Panc1 (cell line): ENCODE results near the gene REPIN1. TPM values are rescaled to one million over a fixed set of nuclear protein-coding genes. Genes with fewer than 3 reads are reported as not detected.

ENCODE experiments used
- ATAC-seq: fragments of 200-7000 bp; cut with Tn5 transposase; 2 replicates; pipeline ENCODE4 v1.9.1; 2020; ENCODE audit warnings: mild to moderate bottlenecking, moderate library complexity
- BruUV-seq: library from RNA; stranded (reverse); fragments of 400-500 nt; replicated peaks from 2 replicates; lab custom pipeline; 2021; lab: Mats Ljungman, UMichigan
- CTCF ChIA-PET: fragments of 300-600 bp; sonication (Branson Sonifier 250); formaldehyde crosslinking; loops from one replicate; lab custom pipeline; 2022; ENCODE audit warnings: antibody characterized with exemption; lab: Charles Lee
- POLR2A ChIA-PET: fragments of 300-600 bp; sonication (Branson Sonifier 250); formaldehyde crosslinking; loops from one replicate; lab custom pipeline; 2022; ENCODE audit warnings: antibody characterized with exemption; lab: Charles Lee
- DNase-seq: peaks from one replicate; pipeline ENCODE4 v3.0.0-alpha.2; 2010; ENCODE audit warnings: low read depth, low spot score
- H3K27ac ChIP-seq: 2 replicates; pipeline ENCODE4 v1.5.1; 2011; ENCODE audit warnings: mild to moderate bottlenecking, low read length, inconsistent platforms
- H3K27me3 ChIP-seq: fragments of 200-500 bp; sonication (Bioruptor generic); 2 replicates; pipeline ENCODE4 v1.6.0; 2014; ENCODE audit warnings: low read length, inconsistent platforms; ENCODE audit not compliant: control insufficient read depth, insufficient read depth
- H3K36me3 ChIP-seq: fragments of 200-500 bp; sonication (Bioruptor generic); 2 replicates; pipeline ENCODE4 v1.5.1; 2014; ENCODE audit warnings: inconsistent platforms, mild to moderate bottlenecking, low read length, moderate library complexity; ENCODE audit not compliant: control insufficient read depth, insufficient read depth
- H3K4me1 ChIP-seq: 2 replicates; pipeline ENCODE4 v1.5.1; 2011; ENCODE audit warnings: inconsistent platforms, mild to moderate bottlenecking, low read length, moderate library complexity; ENCODE audit not compliant: control insufficient read depth, insufficient read depth
- H3K4me3 ChIP-seq, 2 experiments: 2 replicates each; pipeline ENCODE4 v1.5.1; 2011 to 2012; ENCODE audit warnings: low read depth in 2 of 2, low read length in 2 of 2, mild to moderate bottlenecking in 2 of 2, inconsistent platforms in 1 of 2, moderate library complexity in 1 of 2
- H3K9me3 ChIP-seq: fragments of 200-500 bp; sonication (Bioruptor generic); 2 replicates; pipeline ENCODE4 v1.5.1; 2014; ENCODE audit warnings: low read depth, mild to moderate bottlenecking, inconsistent platforms, low read length, moderate library complexity; ENCODE audit not compliant: control insufficient read depth, insufficient read depth
- CTCF ChIP-seq: fragments of 450-650 bp; IDR thresholded peaks from 2 replicates; pipeline ENCODE4 v1.5.1; 2017; ENCODE audit warnings: mild to moderate bottlenecking
- POLR2AphosphoS5 ChIP-seq: IDR thresholded peaks from 2 replicates; pipeline ENCODE4 v1.6.1; 2012; ENCODE audit warnings: mild to moderate bottlenecking, low read depth, low read length, moderate library complexity
- SIN3A ChIP-seq: IDR thresholded peaks from 2 replicates; pipeline ENCODE4 v1.6.1; 2012; ENCODE audit warnings: low read depth, mild to moderate bottlenecking, low read length, moderate library complexity, borderline replicate concordance; ENCODE audit not compliant: insufficient read depth
- TCF7L2 ChIP-seq: IDR thresholded peaks from 2 replicates; pipeline ENCODE4 v1.6.1; 2011; ENCODE audit warnings: mild to moderate bottlenecking, low read depth, low read length, inconsistent platforms
- in situ Hi-C: cut with HindIII; loops from 2 replicates; pipeline ENCODE4 v1.10.0; 2016; ENCODE audit warnings: low sequenced_read_pairs, low pct_unique_long_range_greater_than_20kb
- intact Hi-C: fragments of 100-400 bp; cut with micrococcal nuclease; formaldehyde crosslinking; loops from one replicate; pipeline ENCODE4 v1.10.0; 2022; ENCODE audit not compliant: unreplicated experiment
- total RNA-seq: library from RNA; stranded (reverse); gene quantifications from one replicate; pipeline ENCODE4 v1.2.1, GENCODE V29; 2021; ENCODE audit not compliant: unreplicated experiment
- TF ChIP-seq, protein P1 (sequence below), 2 experiments: IDR thresholded peaks; 2 replicates each; pipeline ENCODE4 v1.6.1; 2011 to 2012; ENCODE audit warnings: low read depth in 2 of 2, control low read depth in 1 of 2, low read length in 1 of 2, mild to moderate bottlenecking in 1 of 2, moderate library complexity in 1 of 2; ENCODE audit not compliant: insufficient read depth in 1 of 2

The REPIN1 gene
- total RNA-seq, 1 experiment from 2014 or later, result 209 TPM

- TF ChIP-seq CTCF (no peak), SIN3A (no peak), POLR2AphosphoS5 (no peak), TCF7L2 (no peak)
- TF ChIP-seq, protein P1, sequence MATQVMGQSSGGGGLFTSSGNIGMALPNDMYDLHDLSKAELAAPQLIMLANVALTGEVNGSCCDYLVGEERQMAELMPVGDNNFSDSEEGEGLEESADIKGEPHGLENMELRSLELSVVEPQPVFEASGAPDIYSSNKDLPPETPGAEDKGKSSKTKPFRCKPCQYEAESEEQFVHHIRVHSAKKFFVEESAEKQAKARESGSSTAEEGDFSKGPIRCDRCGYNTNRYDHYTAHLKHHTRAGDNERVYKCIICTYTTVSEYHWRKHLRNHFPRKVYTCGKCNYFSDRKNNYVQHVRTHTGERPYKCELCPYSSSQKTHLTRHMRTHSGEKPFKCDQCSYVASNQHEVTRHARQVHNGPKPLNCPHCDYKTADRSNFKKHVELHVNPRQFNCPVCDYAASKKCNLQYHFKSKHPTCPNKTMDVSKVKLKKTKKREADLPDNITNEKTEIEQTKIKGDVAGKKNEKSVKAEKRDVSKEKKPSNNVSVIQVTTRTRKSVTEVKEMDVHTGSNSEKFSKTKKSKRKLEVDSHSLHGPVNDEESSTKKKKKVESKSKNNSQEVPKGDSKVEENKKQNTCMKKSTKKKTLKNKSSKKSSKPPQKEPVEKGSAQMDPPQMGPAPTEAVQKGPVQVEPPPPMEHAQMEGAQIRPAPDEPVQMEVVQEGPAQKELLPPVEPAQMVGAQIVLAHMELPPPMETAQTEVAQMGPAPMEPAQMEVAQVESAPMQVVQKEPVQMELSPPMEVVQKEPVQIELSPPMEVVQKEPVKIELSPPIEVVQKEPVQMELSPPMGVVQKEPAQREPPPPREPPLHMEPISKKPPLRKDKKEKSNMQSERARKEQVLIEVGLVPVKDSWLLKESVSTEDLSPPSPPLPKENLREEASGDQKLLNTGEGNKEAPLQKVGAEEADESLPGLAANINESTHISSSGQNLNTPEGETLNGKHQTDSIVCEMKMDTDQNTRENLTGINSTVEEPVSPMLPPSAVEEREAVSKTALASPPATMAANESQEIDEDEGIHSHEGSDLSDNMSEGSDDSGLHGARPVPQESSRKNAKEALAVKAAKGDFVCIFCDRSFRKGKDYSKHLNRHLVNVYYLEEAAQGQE (IDR thresholded peaks at IDR 0.05; ENCODE audit: insufficient read depth in 1 of 2, low read depth in 2 of 2, low read length in 1 of 2), result no peak
- CTCF ChIA-PET, result no interaction called here
- in situ Hi-C loops, result no loop called here
- Histone ChIP-seq H3K4me3 (no peak overlapping the region), H3K27me3 (no peaks in the 10 kb centered on the region), H3K4me1 (peaks cover 51% of the 10 kb centered on the region), H3K36me3 (no peaks in the 10 kb centered on the region), H3K9me3 (no peaks in the 10 kb centered on the region), H3K27ac (peak overlapping the region; percentile 57)
- DNase-seq (peak; percentile 85), ATAC-seq (peak; percentile 74)
- BruUV-seq, result no TSS peak
- POLR2A ChIA-PET, result no interaction called here
- intact Hi-C loops, result no loop called here
These were observed 31.6 kb downstream of the REPIN1 start for GRCh38 chr7:150400008-150400787.

GRCh38 chr7:150400788-150401423, 32.3 kb downstream of the REPIN1 start:
- no peak for TF ChIP-seq TCF7L2
- TF ChIP-seq CTCF, result no peak
- TF ChIP-seq, protein P1 (IDR thresholded peaks at IDR 0.05; ENCODE audit: insufficient read depth in 1 of 2, low read depth in 2 of 2, low read length in 1 of 2), result no peak
- no peak for TF ChIP-seq POLR2AphosphoS5
- no peak for TF ChIP-seq SIN3A
- Histone ChIP-seq H3K36me3 (no peaks in the 10 kb centered on the region), H3K9me3 (no peaks in the 10 kb centered on the region), H3K4me1 (peaks cover 51% of the 10 kb centered on the region), H3K27ac (peak overlapping the region; percentile 31), H3K4me3 (no peak overlapping the region), H3K27me3 (no peaks in the 10 kb centered on the region)
- ChIA-PET CTCF (no interaction called here), POLR2A (no interaction called here)
- BruUV-seq, result no TSS peak
- in situ Hi-C loops, result no loop called here
- intact Hi-C loops, result no loop called here
- no peak for ATAC-seq
- no peak for DNase-seq
